Stomach (tissue), 9 donors: ENCODE results near the gene TMCC1. TPM values are rescaled to one million over a fixed set of nuclear protein-coding genes. Genes with fewer than 3 reads are reported as not detected.
A peak's percentile ranks its signal among the peaks of the same experiment; 100 is the strongest.

ENCODE experiments used
- DNase-seq, 2 donors: peaks; one replicate each; pipeline versions ENCODE4 v3.0.0 to v3.0.0-alpha.2; 2013 to 2019
- H3K27ac ChIP-seq, 5 donors: fragments of 200-600 bp in 4 of 5; sonication (generic) in 4 of 5; one replicate each; pipeline ENCODE4 v1.5.1; 2013 to 2019; ENCODE audit warnings: mild to moderate bottlenecking in 1 of 5, moderate library complexity in 1 of 5
- H3K27me3 ChIP-seq, 3 donors: fragments of 200-600 bp; sonication (generic); one replicate each; pipeline ENCODE4 v1.5.1; 2017 to 2019; ENCODE audit warnings: mixed run types in 1 of 3
- H3K36me3 ChIP-seq, 4 donors: fragments of 200-600 bp; sonication (generic); 1 replicate in 3 of 4; 2 replicates in 1 of 4; pipeline ENCODE4 v1.5.1; 2016 to 2019
- H3K4me1 ChIP-seq, 4 donors: fragments of 200-600 bp; sonication (generic); one replicate each; pipeline ENCODE4 v1.5.1; 2016 to 2019
- H3K4me3 ChIP-seq, 4 donors: fragments of 200-600 bp; sonication (generic) in 3 of 4; one replicate each; pipeline ENCODE4 v1.5.1; 2016 to 2019; ENCODE audit warnings: mild to moderate bottlenecking in 1 of 4
- H3K9me3 ChIP-seq, 4 donors: fragments of 200-600 bp; sonication (generic); one replicate each; pipeline ENCODE4 v1.5.1; 2016 to 2019
- CTCF ChIP-seq, 7 experiments: fragments of 450-650 bp in 4 of 7; fragments of 200-600 bp in 3 of 7; sonication (generic) in 3 of 7; IDR thresholded peaks; one replicate each; pipeline ENCODE4 v1.5.1; 2016 to 2019; ENCODE audit warnings: antibody characterized with exemption in 7 of 7, control low read depth in 2 of 7, mild to moderate bottlenecking in 1 of 7
- EP300 ChIP-seq: sonication (generic); formaldehyde crosslinking; IDR thresholded peaks from one replicate; pipeline ENCODE4 v1.6.1; 2017; ENCODE audit warnings: antibody characterized with exemption
- POLR2A ChIP-seq, 4 donors: fragments of 450-650 bp; IDR thresholded peaks; one replicate each; pipeline ENCODE4 v1.6.1; 2016; ENCODE audit warnings: antibody characterized with exemption in 4 of 4, control low read depth in 2 of 4, mild to moderate bottlenecking in 1 of 4, moderate library complexity in 1 of 4
- POLR2AphosphoS5 ChIP-seq, 3 donors: sonication (generic); formaldehyde crosslinking; IDR thresholded peaks; one replicate each; pipeline ENCODE4 v1.6.1; 2016; ENCODE audit warnings: antibody characterized with exemption in 3 of 3
- WGBS, 5 donors: extraction: QIAGEN DNeasy Blood & Tissue Kit in 3 of 5; methylation state at CpG; one replicate each; pipeline versions ENCODE4 v1.1.5 to v1.1.7; 2013 to 2018; 5-methylcytosine and 5-hydroxymethylcytosine counted together
- intact Hi-C: fragments of 100-400 bp; cut with DNase I; formaldehyde crosslinking; loops from one replicate; pipeline ENCODE4 v1.15.1; 2023; ENCODE audit warnings: low total_unique reads
- polyA plus RNA-seq, 3 donors: library from polyadenylated mRNA; stranded (reverse); fragments of 200-250 nt; gene quantifications; one replicate each; pipeline ENCODE4 v1.2.3, GENCODE V29; 2013
- total RNA-seq, 5 donors: library from RNA; depleted of rRNA; stranded (reverse); fragments of >200 nt; gene quantifications; one replicate each; pipeline versions ENCODE4 v1.1.0 to v1.2.3, GENCODE V29; 2014 to 2016
- donor health status: healthy with polysubstance abuse.
- donor health status: Bipolar disorder and iron deficiency.
- donor health status: healthy.

The TMCC1 gene
- total and polyA plus RNA-seq, 8 donors = 5.0 to 26.6 (median 9.3) TPM

- 26 to 58% (median 40%) methylated on average over 5 of the region's 5 CpGs for WGBS, 5 donors
- Histone ChIP-seq H3K27ac (peak overlapping the region in 4 of 5 donors; percentile 54 to 69 (median 56)), H3K27me3 (no peaks in the 10 kb centered on the region), H3K9me3 (no peaks in the 10 kb centered on the region), H3K36me3 (peaks cover 9 to 21% (median 20%) of the 10 kb centered on the region in 4 donors), H3K4me3 (no peak overlapping the region), H3K4me1 (peaks cover 0 to 31% (median 17%) of the 10 kb centered on the region in 4 donors)
- DNase-seq = peak in 1 of 2 donors; percentile 78
- TF ChIP-seq POLR2AphosphoS5 (IDR thresholded peaks at IDR 0.05) = peak in 1 of 3 donors; percentile 60
- TF ChIP-seq EP300 = no peak
- TF ChIP-seq CTCF (IDR thresholded peaks at IDR 0.05) = no peak
- no peak for TF ChIP-seq POLR2A (IDR thresholded peaks at IDR 0.05)
- intact Hi-C loops = no loop called here
Measured at GRCh38 chr3:129673897-129674797, 219.4 kb downstream of the TMCC1 start.

- intact Hi-C loops = no loop called here
- Histone ChIP-seq H3K36me3 (peaks cover 9 to 24% (median 21%) of the 10 kb centered on the region in 4 donors), H3K27ac (peak overlapping the region in 1 of 5 donors; percentile 69), H3K4me3 (no peak overlapping the region), H3K4me1 (peaks cover 0 to 31% (median 17%) of the 10 kb centered on the region in 4 donors), H3K27me3 (no peaks in the 10 kb centered on the region), H3K9me3 (no peaks in the 10 kb centered on the region)
- TF ChIP-seq EP300 = no peak
- TF ChIP-seq CTCF (IDR thresholded peaks at IDR 0.05) = no peak
- TF ChIP-seq POLR2AphosphoS5 (IDR thresholded peaks at IDR 0.05) = peak in 1 of 3 donors; percentile 8
- TF ChIP-seq POLR2A (IDR thresholded peaks at IDR 0.05) = no peak
- peak in 1 of 2 donors; percentile 18 for DNase-seq
- WGBS, 5 donors = 21 to 49% (median 31%) methylated on average over 2 of the region's 2 CpGs
Measured at GRCh38 chr3:129673012-129673411, 220.5 kb downstream of the TMCC1 start.

- H3K36me3 ChIP-seq = peaks cover 9 to 24% (median 21%) of the 10 kb centered on the region in 4 donors
- 86 to 100% (median 96%) methylated on average over 1 of the region's 1 CpG for WGBS, 5 donors
- no peaks in the 10 kb centered on the region for H3K9me3 ChIP-seq
- no peaks in the 10 kb centered on the region for H3K27me3 ChIP-seq
- H3K4me1 ChIP-seq = peaks cover 0 to 31% (median 17%) of the 10 kb centered on the region in 4 donors
- intact Hi-C loops = no loop called here
- no peak overlapping the region for H3K4me3 ChIP-seq
- TF ChIP-seq POLR2AphosphoS5 (IDR thresholded peaks at IDR 0.05) = no peak
- H3K27ac ChIP-seq = no peak overlapping the region
- no peak for DNase-seq
Measured at GRCh38 chr3:129672412-129672811, 221.1 kb downstream of the TMCC1 start.

- intact Hi-C loops = no loop called here
- no peak overlapping the region for H3K27ac ChIP-seq
- DNase-seq = no peak
- 86 to 91% (median 88%) methylated on average over 3 of the region's 3 CpGs for WGBS, 5 donors
- H3K4me1 ChIP-seq = peaks cover 5 to 42% (median 31%) of the 10 kb centered on the region in 4 donors
- no peaks in the 10 kb centered on the region for H3K27me3 ChIP-seq
- no peak for TF ChIP-seq EP300
- no peak for TF ChIP-seq POLR2A (IDR thresholded peaks at IDR 0.05)
- no peak for TF ChIP-seq POLR2AphosphoS5 (IDR thresholded peaks at IDR 0.05)
- TF ChIP-seq CTCF (IDR thresholded peaks at IDR 0.05) = no peak
- no peaks in the 10 kb centered on the region for H3K9me3 ChIP-seq
- H3K4me3 ChIP-seq = no peak overlapping the region
- peaks cover under 1 to 16% (median 10%) of the 10 kb centered on the region in 4 donors for H3K36me3 ChIP-seq
Measured at GRCh38 chr3:129665024-129665768, 228.3 kb downstream of the TMCC1 start.
